GM19395 (cell line): ENCODE results near the gene CCNL2.
A peak's percentile ranks its signal among the peaks of the same experiment; 100 is the strongest.

Experiments used
- ATAC-seq: cut with Tn5 transposase; IDR thresholded peaks from one replicate; pipeline ENCODE4 v1.9.1; 2021; ENCODE audit warnings: mild to moderate bottlenecking, moderate library complexity; ENCODE audit not compliant: unreplicated experiment

Gene CCNL2

DNA sequence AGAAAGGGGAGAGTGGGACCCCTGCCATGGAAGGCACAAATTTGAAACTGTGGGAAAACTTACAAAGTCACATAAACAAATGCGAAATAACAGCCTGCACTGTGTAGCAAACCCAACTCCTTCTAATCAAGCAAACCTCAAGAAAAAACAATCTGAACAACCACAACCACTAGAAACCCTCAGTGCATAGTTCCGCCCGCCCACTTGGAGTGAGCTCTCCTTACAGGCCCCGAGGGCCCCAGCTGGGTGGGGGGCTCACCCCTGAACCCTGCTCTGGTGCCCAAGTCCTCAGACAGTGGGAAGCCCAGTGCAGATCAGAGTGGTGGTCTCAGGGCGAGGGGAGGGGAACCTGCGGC, 39.8 kb downstream of the CCNL2 start:
- ATAC-seq, result no peak

DNA sequence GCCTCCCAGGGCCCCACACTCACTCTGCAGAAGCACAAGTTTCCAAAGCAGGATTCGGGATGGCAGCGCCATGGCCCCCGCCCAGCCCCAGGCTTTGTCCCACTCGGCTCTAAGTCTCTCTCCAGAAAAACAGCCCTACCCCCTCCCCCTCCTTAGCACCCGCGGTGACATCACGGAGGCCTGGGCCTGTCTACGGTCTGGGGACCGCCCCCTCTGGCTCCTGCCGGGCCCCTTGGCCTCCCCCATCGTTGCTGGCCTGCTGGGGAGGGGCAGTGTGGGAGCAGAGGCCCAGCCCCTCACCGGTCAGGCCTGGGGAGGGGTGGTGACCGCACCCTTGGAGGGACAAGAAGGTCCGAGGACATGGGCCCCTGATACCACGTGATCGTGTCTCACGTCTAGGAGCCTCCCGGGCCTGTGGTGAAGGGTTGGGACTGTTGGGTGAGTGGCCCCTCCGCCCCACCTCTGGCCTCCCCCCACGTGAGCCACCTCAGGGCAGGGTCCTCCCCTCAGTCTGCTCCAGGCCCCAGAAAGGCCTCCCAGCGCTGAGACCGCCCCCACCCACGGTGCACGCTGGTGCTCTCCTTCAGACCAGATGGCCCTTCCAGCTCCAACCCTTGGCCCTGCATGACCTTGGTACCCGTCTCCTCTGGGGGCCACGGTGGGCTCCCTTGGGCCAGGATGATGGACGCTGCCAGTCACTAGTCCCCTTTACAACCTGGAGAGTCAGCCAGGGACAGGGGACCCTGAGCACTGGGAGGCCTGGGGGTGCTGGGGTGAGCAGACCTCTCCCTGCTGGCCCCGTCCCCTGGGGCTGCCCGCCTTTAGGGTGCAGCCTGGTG, 40.5 kb downstream of the CCNL2 start, which contains the start of gene MXRA8:
Gene MXRA8, minus strand, starts transcription at position 123 of the 839 bp plus-strand sequence. Its CDS starts 51 bp downstream, at position 72.
- no peak for ATAC-seq

- ATAC-seq, result no peak
These were observed 41.2 kb downstream of the CCNL2 start for GRCh38 chr1:1357871-1358432.

- ATAC-seq, result no peak
These were observed 42.2 kb downstream of the CCNL2 start for GRCh38 chr1:1356796-1357401.

- no peak for ATAC-seq
These were observed 42.9 kb downstream of the CCNL2 start for GRCh38 chr1:1356166-1356795.

DNA sequence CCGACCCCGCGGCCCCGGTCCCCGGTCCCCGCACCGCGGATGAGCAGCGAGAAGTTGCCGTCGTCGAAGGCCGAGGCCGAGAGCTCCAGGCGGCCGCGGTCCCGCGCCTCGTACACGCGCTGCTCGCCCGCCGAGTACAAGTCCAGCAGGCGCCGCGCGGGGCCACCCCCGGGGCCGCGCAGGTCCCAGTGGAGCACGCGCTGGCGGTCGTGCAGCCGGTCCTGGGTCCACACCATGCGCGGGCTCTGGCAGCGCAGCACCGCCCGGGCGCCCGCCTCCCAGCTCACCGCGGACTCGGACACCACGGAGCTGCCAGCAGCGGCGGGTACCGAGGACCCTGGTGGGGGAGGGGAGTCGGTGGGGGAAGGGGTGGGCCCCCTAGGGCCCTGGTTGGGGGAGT, 43.7 kb downstream of the CCNL2 start:
- no peak for ATAC-seq

- ATAC-seq, result no peak
These were observed 44.6 kb downstream of the CCNL2 start for GRCh38 chr1:1354271-1355247.

- ATAC-seq, result no peak
These were observed 45.6 kb downstream of the CCNL2 start for GRCh38 chr1:1353389-1354151.

- ATAC-seq, result no peak
These were observed 46.2 kb downstream of the CCNL2 start for GRCh38 chr1:1352786-1353388.

- ATAC-seq, result no peak
These were observed 47.4 kb downstream of the CCNL2 start for GRCh38 chr1:1351511-1352427.

GRCh38 chr1:1349256-1350012, 49.7 kb downstream of the CCNL2 start, which contains the start of gene DVL1:
DVL1 (minus strand) TSS chr1:1349418; CDS start chr1:1349065, 353 bp downstream.
- peak; percentile 46 for ATAC-seq

GRCh38 chr1:1348420-1349255, 50.5 kb downstream of the CCNL2 start:
- peak; percentile 21 for ATAC-seq

DNA sequence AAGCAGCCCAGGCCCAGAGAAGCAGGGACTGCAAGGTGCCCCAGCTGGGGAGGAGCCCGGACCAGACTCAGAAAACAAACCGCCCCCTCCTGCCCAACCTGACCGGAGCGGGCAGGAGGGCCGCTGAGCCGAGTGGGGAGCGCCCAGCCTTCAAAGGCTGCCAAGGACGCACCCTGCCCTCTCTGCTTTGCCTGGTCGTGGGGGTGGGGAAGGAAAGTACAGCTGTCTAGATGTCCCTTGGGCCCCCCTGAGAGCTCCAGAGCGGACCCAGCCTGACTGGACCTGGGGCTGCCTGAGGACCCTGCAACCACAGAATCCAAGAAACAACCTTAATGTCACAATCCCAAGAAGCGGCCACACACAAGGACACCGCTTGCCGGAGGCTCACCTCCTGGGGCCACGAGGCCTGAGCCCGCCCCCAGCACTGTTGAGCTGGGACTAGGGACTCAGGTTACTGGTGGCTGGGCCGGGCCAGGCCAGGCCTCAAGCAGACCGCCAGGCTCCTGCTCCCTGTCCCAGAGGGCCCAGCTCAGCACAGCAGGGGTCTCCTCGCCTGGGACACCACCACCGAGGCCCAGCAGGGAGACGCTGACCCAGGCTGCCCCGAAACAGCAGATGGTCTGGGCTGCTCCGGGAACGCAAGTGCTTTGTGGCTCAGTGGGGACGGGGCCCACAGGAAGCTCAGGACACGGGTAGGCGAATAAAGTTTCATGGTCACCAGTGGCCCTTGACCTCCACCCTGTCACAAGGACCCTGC, 51.3 kb downstream of the CCNL2 start:
- ATAC-seq, result no peak

- no peak for ATAC-seq
These were observed 52.0 kb downstream of the CCNL2 start for GRCh38 chr1:1347026-1347595.

GRCh38 chr1:1346501-1346890, 52.6 kb downstream of the CCNL2 start:
- ATAC-seq, result no peak
